ENCODE measurements around the gene JDP2.
"Not testable (repeated sequence)": the region's sequence is repeated elsewhere in the genome, so short reads cannot be mapped to it uniquely, and the experiment has no call there.

JDP2 gene, protein sequence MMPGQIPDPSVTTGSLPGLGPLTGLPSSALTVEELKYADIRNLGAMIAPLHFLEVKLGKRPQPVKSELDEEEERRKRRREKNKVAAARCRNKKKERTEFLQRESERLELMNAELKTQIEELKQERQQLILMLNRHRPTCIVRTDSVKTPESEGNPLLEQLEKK

DNA sequence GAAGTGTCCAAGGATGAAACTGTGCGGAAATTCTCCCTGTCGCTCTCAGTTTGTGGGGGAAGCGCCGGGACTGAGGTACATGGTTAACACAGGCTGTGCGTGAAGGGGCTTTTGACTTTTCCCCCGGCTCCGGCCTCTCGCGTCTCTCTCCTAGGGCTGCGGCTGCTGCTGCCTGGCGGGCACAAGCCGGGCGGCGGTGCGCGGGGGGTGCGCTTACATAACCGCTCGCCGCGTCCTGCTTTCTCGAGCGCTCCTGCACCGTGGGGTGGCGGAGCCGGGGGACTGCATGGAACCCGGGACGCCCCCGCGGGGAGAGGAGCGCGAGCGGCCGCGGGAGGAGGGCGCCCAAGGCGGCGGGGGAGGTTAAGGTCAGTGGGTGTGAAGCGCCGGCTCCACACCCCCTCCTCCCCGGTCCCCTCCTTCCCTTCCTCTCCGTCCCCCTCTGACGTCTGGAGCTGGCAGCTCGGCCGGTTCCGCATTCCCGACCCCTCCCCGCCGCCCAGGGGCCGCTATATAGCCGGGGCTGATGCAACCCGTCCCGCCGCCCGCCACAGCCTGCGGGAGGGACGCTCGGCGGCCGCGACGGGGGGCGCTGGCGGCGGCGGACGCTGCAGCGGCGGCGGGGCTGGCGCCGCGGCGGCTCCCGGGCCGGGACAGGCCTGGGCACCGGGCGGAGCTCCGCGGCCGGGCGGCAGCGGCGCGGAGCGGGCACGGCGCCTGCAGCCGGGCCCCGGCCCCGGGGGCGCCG, at the start of gene JDP2:
JDP2 (plus strand) TSS at position 541 of the 748 bp plus-strand sequence. CDS start 9,899 bp downstream, outside the sequence.
- DNase-seq (ENCODE audit: low spot score), result peak; percentile 81

DNA sequence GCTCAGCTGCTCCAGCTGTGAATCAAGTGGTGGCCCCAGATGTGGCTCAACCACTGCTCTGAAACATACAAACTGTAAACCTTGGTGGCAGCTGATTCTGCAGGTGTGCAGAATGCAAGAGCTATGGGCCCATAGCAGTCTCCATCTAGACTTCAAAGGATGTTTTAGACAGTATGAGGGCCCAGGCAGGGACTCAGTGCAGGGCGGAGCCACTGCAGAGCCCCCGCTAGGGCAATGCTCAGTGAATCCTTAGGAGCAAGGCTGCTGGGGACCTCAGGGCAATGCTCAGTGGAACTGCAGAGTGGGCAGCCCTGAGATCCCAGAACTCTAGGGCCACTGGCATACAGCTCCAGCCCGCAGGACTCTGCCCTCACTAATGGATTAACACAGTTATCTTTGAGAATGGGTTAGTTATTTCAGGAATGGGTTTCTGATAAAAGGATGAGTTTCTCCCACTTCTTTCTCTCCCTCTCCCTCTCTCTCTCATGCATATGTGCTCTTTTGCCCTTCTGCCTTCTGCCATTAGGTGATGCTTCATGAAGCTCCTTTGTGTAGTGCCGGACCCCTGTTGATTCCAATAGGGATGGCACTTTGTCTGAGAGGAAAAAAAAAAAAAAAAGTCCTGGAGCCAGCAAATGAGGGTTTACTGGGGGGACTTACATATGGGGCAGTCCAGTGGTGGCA, 48.4 kb upstream of the JDP2 start:
- no peak for DNase-seq (ENCODE audit: low spot score)

- no peak for DNase-seq (ENCODE audit: low spot score)
These were observed 47.9 kb upstream of the JDP2 start for GRCh38 chr14:75379930-75380270.

DNA sequence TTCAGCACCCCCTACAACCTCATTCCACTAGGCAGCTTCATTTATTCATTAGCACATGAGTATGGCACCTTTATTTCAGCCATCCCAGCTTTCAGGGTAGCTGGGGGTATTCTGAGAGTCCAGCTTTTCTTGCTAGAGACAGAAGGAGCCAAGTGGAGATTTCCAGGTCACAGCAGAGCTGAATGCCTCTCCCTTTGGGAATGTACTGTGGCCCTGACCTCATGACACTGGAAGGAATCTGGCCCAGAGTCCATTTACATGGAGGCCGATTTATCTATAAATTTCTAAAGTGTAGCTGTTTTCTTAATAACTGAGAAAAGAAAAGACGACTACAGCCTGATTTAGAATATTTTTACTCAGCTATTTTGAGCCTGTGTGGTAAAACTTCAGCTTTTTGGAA, 47.2 kb upstream of the JDP2 start:
- DNase-seq (ENCODE audit: low spot score), result no peak

GRCh38 chr14:75381642-75382041, 46.2 kb upstream of the JDP2 start:
- DNase-seq (ENCODE audit: low spot score), result no peak

DNA sequence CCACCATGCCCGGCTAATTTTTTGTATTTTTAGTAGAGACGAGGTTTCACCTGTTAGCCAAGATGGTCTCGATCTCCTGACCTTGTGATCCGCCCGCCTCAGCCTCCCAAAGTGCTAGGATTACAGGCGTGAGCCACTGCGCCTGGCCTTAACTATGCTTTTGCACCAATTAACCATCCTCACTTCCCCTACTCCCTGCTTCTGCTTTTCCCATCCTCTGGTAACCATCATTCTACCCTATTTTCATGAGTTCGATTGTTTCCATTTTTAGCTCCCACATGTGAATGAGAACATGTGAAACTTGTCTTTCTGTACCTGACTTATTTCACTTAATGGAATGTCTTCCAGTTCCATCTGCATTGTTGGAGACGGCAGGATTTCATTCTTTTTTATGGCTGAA, 44.6 kb upstream of the JDP2 start:
- DNase-seq (ENCODE audit: low spot score), result not testable (repeated sequence)

GRCh38 chr14:75383721-75384120, 44.1 kb upstream of the JDP2 start:
- DNase-seq (ENCODE audit: low spot score), result no peak

DNA sequence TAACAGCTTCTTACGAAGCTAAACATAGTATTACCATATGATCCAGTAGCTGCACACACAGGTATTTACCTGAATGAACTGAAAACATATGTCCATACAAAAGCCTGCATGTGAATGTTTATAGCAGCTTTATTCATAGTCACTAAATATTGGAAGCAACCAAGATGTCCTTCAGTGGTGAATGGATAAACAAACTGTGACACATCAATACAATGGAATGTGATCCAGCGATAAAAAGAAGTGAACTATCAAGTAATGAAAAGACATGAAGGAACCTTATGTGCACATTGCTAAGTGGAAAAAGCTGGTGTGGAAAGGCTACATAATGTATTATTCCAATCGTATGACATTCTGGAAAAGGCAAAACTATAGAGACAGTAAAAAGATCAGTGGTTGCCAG, 38.1 kb upstream of the JDP2 start:
- DNase-seq (ENCODE audit: low spot score), result no peak

- no peak for DNase-seq (ENCODE audit: low spot score)
These were observed 37.6 kb upstream of the JDP2 start for GRCh38 chr14:75390183-75390582.

DNA sequence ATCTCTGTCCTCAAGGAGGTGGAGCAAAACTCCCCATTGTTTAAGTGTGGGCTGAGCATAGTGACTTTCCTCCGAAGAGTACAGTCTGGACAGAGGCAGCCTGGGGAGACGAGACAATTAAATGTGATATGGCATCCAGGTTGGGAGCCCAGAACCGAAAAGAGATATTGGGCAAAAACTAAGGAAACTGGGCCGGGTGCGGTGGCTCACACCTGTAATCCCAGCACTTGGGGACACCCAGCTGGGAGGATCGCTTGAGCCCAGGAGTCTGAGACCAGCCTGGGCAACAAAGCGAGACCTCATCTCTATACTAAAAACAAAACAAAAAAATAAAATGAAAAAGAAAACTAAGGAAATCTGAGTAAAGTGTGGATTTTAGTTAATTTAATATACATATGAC, 35.9 kb upstream of the JDP2 start:
- DNase-seq (ENCODE audit: low spot score), result no peak

GRCh38 chr14:75392686-75393641, 34.9 kb upstream of the JDP2 start:
- no peak for DNase-seq (ENCODE audit: low spot score)

- DNase-seq (ENCODE audit: low spot score), result no peak
These were observed 34.0 kb upstream of the JDP2 start for GRCh38 chr14:75393794-75394193.

- DNase-seq (ENCODE audit: low spot score), result no peak
These were observed 32.0 kb upstream of the JDP2 start for GRCh38 chr14:75395862-75396261.

DNA sequence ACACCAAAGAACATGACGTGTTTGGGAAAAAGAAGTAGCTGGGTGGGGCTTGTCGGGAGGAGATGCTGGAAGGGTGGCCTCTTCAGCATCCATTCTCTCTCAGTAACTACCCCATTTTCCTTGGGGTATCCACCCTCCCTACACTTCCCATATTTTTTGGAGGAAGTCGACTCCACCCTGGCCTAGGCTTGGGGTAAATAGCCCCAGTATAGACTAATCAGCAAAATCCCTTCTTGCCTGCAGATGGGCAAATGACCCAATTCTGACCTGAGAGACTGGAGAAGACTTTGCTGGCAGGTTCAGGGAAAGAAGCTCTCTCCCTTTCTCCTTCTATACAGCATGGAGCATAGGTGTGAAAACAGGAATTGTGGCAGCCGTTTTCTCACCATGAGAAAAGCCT, 28.5 kb upstream of the JDP2 start:
- no peak for DNase-seq (ENCODE audit: low spot score)

- peak; percentile 93 for DNase-seq (ENCODE audit: low spot score)
These were observed 27.7 kb upstream of the JDP2 start for GRCh38 chr14:75399843-75400775.

GRCh38 chr14:75401361-75401760, 26.5 kb upstream of the JDP2 start:
- no peak for DNase-seq (ENCODE audit: low spot score)

DNA sequence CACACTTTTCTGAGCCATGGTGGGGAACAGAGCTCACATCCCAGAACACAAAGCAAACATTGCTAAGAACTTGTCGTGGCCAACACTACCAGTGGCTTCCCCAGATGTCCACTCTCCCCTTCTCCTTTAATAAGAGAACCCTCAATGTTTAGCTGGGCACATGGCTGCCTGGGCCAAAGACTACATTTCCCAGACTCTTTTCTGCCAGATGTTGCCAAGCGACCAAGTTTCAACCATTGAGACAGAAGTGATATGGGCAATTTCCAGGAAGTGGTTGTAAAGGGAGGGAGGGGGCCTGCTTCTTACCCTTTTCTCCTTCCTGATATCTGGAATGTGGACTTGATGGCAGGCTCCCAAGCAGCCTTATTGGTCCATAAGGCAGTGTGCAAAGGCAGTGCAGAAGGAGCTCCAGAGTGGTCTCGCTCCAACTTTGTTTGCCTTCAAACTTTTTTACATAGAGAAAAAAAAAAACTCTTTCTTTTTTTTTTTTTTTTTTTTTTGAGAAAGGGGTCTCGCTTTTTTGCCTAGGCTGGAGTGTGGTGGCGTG, 24.9 kb upstream of the JDP2 start:
- no peak for DNase-seq (ENCODE audit: low spot score)

DNA sequence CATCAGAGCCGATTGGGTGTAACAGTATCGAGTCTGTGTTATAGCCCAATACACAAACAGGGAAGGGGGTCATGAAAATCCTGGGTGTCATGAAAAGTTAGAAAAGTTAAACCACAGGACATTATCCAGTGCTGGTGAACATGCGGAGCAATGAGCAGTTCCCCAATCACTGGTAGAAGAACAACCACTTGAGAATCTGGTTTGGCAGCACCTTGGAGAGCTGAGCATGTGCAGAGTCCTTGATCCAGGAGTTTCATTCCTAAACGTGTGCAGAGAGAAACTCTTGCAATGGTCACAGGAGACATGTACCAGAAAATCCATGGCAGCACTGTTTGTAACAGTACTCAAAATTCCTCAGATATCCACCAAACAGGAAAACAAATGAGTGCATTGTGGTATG, 23.0 kb upstream of the JDP2 start:
- no peak for DNase-seq (ENCODE audit: low spot score)

- DNase-seq (ENCODE audit: low spot score), result no peak
These were observed 21.7 kb upstream of the JDP2 start for GRCh38 chr14:75406102-75406501.

DNA sequence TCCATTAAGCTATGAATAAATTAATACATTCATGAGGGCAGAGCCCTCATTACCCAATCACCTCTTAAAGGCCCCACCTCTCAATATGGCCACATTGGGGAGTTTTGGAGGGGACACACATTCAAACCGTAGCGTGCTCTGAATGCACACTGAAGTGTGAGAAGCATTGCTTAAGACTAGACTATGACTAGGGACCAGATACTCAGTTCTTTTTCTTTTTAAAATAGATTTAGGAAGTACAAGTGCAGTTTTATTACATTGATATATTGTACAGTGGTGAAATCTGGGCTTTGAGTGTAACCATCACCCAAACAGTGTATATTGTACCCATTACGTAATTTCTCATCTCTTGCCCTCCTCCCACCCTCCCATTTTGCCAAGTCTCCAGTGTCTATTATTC, 21.0 kb upstream of the JDP2 start:
- no peak for DNase-seq (ENCODE audit: low spot score)

Data from LoVo (cell line).